Measurements from ENCODE around the gene LRP5.
"Not testable (repeated sequence)": the region's sequence is repeated elsewhere in the genome, so short reads cannot be mapped to it uniquely, and the experiment has no call there.

LRP5 gene

GRCh38 chr11:68424981-68425865 is 112.8 kb downstream of the LRP5 start:
- DNase-seq: no peak

- DNase-seq: no peak
Measured at GRCh38 chr11:68425866-68426380, 113.5 kb downstream of the LRP5 start.

GRCh38 chr11:68429661-68430060 is 117.3 kb downstream of the LRP5 start:
- DNase-seq: no peak

GRCh38 chr11:68430384-68430783 is 118.0 kb downstream of the LRP5 start:
- DNase-seq: no peak

GRCh38 chr11:68430801-68431200 is 118.4 kb downstream of the LRP5 start:
- DNase-seq: no peak

GRCh38 chr11:68431984-68432645 is 119.7 kb downstream of the LRP5 start:
- DNase-seq: no peak

- no peak for DNase-seq
Measured at GRCh38 chr11:68432874-68433273, 120.5 kb downstream of the LRP5 start.

- DNase-seq: no peak
Measured at GRCh38 chr11:68433541-68433940, 121.2 kb downstream of the LRP5 start.

GRCh38 chr11:68434159-68434558 is 121.8 kb downstream of the LRP5 start:
- DNase-seq: not testable (repeated sequence)

GRCh38 chr11:68436162-68436888 is 123.9 kb downstream of the LRP5 start:
- DNase-seq: no peak

- DNase-seq: no peak
Measured at GRCh38 chr11:68436985-68437926, 124.9 kb downstream of the LRP5 start.

- DNase-seq: no peak
Measured at GRCh38 chr11:68437927-68438657, 125.7 kb downstream of the LRP5 start.

GRCh38 chr11:68438658-68439259 is 126.4 kb downstream of the LRP5 start:
- DNase-seq: no peak

GRCh38 chr11:68439355-68440065 is 127.1 kb downstream of the LRP5 start:
- DNase-seq: no peak

- no peak for DNase-seq
Measured at GRCh38 chr11:68440224-68440623, 127.8 kb downstream of the LRP5 start.

- peak; percentile 61 for DNase-seq
Measured at GRCh38 chr11:68441466-68442230, 129.3 kb downstream of the LRP5 start.

GRCh38 chr11:68442433-68442832 is 130.0 kb downstream of the LRP5 start:
- DNase-seq: no peak

GRCh38 chr11:68444566-68444965 is 132.2 kb downstream of the LRP5 start:
- DNase-seq: no peak

GRCh38 chr11:68445531-68446035 is 133.2 kb downstream of the LRP5 start:
- no peak for DNase-seq
